VCaP (cell line): Measurements from ENCODE around the gene CFAP210.
A peak's percentile ranks its signal among the peaks of the same experiment; 100 is the strongest.

ENCODE experiments used
- H3K27ac ChIP-seq: fragments of 450-650 bp; 2 replicates; pipeline ENCODE4 v1.5.1; 2017
- CTCF ChIP-seq: fragments of 450-650 bp; conservative IDR thresholded peaks from 2 replicates; pipeline ENCODE4 v1.5.1; 2017; ENCODE audit warnings: mild to moderate bottlenecking, moderate library complexity

CFAP210 gene

DNA sequence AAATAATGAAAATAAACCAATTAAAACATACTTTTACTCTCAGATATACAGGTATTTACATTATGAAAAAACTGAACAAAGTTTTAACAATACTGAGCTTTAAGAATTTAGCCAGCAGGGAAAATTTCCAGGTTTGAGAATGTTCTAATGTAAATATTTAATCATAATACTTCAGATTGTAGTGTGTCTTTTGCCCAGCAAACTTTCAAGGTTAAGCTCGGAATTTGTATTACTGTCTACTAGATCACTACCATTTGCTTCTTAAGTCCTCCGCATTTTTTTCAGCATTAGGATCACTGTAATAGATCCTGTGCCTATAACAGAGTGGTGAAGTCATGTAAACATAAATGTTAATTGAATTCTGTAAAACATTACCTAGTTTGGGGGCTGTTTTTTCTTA is 52.7 kb downstream of the CFAP210 start:
- no peak for TF ChIP-seq CTCF
- H3K27ac ChIP-seq, result no peak overlapping the region

DNA sequence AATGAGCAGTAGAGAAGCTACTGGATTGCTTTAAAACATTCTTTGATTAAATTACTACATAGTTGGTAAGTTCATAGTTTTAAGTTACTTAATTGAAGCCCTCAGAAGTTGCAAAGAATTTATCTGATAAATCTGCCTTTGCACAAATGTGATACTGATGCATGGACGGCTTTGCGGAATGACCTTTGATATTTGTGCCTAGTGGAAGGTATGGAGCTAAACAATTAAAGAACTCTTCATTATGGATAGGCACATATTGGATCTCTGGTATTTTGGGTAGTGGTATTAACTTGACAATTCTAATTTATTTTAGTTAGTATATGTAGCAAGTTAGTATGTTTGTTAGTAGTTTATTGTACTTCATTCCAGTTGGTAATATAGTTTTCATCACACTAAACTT is 54.1 kb downstream of the CFAP210 start:
- no peak for TF ChIP-seq CTCF
- no peak overlapping the region for H3K27ac ChIP-seq

GRCh38 chr2:169637620-169638019 is 56.6 kb downstream of the CFAP210 start:
- no peak overlapping the region for H3K27ac ChIP-seq
- no peak for TF ChIP-seq CTCF

DNA sequence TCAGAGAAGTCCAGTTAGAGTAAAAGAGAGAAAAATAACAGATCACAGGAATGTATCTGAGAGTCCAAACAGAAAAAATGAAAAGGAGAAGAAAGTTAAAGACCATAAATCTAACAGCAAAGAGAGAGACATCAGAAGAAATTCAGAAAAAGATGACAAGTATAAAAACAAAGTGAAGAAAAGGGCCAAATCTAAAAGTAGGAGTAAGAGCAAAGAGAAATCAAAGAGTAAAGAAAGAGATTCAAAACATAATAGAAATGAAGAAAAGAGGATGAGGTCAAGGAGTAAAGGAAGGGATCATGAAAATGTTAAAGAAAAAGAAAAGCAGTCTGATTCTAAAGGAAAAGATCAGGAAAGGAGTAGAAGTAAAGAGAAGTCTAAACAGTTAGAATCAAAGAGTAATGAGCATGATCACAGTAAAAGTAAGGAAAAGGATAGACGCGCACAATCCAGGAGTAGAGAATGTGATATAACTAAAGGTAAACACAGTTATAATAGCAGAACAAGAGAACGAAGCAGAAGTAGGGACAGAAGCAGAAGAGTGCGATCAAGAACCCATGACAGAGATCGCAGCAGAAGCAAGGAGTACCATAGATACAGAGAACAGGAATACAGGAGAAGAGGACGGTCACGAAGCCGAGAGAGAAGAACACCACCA is 57.6 kb downstream of the CFAP210 start:
- no peak overlapping the region for H3K27ac ChIP-seq
- no peak for TF ChIP-seq CTCF

GRCh38 chr2:169625781-169626180 is 68.4 kb downstream of the CFAP210 start:
- peak; percentile 37 for TF ChIP-seq CTCF
- peak overlapping the region; percentile 40 for H3K27ac ChIP-seq

- TF ChIP-seq CTCF, result no peak
- no peak overlapping the region for H3K27ac ChIP-seq
Measured at GRCh38 chr2:169623235-169623634, 71.0 kb downstream of the CFAP210 start.

DNA sequence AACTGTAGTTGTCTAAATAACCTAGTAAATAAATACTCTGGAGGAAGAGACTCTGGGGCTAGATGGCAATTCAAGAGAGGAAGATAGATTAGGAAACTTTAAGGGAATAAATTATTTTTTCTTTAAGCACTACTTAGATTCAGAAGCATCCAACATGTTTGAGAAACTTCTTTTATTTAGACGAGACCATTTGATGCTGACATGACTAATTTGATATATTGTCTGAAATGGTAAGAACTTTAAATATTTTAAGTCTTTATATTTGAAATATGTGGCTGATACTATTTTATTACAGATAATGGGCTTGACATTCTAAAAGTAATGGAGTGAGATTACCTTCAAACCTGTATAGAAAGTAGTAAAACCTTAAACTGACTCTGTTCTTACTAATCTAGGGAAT is 73.7 kb downstream of the CFAP210 start:
- TF ChIP-seq CTCF, result no peak
- no peak overlapping the region for H3K27ac ChIP-seq
